ENCODE results near the gene OR2V2.
"Not testable (repeated sequence)": the region's sequence is repeated elsewhere in the genome, so short reads cannot be mapped to it uniquely, and the experiment has no call there.

OR2V2 gene

DNA sequence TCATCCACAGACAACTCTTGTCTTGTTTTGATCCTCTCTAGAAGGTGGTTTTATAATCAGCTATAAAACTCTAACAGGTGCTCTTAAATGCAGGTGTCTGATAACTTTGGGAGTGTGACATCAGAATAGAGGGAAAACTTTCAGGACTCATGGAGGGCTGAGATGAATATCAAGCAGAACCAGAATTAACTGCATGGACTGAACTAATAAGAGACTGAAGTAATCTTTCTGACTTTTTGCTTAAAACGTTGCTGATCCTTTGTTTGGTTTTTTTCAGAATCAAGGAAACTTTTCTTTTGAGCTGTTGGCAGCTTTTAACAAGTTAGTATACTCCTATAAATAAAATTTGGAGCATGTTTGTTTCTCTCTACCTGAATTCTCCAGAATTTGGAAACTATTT, 2.3 kb upstream of the OR2V2 start:
- no peak for DNase-seq (ENCODE audit: low read depth in 2 of 2)

- no peak for DNase-seq (ENCODE audit: low read depth in 2 of 2)
Observed at GRCh38 chr5:181149355-181149754, 2.0 kb downstream of the OR2V2 start.

GRCh38 chr5:181149806-181150733, 2.7 kb downstream of the OR2V2 start:
- DNase-seq (ENCODE audit: low read depth in 2 of 2) = no peak

DNA sequence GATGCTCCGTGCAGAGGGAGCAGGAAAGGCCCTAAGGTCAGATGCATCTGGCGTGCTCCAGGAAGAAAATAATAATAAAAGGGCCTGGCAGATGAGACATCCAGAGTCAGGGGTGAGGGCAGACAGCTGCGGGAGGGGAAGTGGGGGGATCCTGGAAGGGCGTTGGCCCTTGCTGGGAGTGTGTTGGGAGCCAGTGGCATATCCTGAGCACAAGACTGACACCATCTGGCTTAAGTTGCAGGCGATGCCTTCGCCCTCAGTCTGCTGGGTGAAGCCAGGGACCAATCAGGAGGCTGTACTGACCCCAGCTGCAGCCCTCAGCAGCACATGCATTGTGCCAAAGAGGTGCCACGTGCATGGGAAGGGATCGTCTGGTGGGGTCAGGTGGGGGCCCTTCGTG, 3.8 kb downstream of the OR2V2 start:
- no peak for DNase-seq (ENCODE audit: low read depth in 2 of 2)

GRCh38 chr5:181152406-181152805, 5.0 kb downstream of the OR2V2 start:
- DNase-seq (ENCODE audit: low read depth in 2 of 2) = no peak

DNA sequence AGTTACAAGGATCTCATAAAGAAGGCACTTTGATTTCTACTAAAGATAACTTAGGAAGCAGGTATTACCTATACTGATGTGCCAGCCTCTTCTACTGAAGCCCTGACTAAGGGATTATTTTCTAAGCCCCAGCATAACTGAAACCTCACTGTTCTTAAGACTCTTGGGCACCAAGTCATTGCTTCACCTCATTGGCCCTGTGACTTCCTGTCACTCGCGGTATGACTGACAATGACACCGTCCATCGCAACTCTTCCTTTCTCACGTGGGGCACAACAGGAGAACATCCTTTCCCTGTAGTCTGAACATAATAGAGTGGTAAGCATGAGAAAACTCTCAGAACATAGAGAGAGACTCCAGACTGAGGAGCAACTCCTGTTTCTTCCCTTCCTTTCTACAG, 6.4 kb downstream of the OR2V2 start:
- DNase-seq (ENCODE audit: low read depth in 2 of 2) = no peak

GRCh38 chr5:181156758-181157157, 9.4 kb downstream of the OR2V2 start:
- no peak for DNase-seq (ENCODE audit: low read depth in 2 of 2)

DNA sequence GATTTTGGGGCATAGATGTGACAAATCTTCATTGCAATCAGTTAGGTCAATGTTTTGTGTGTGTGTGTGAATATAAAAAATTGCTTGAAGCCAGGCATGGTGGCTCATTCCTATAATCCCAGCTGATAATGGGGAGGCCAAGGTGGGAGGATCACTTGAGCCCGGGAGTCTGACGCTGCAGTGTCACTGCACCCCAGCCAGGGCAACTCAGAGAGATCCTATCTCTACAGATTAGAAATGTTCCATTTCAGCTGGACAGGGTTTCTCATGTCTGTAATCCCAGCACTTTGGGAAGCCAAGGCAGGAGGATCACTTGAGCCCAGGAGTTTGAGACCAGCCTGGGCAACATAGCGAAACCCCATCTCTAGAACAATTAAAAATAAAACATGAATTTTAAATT, 11.5 kb downstream of the OR2V2 start:
- DNase-seq (ENCODE audit: low read depth in 2 of 2) = no peak

- DNase-seq (ENCODE audit: low read depth in 2 of 2) = peak; percentile 69 to 83
Observed at GRCh38 chr5:181159286-181160151, 12.1 kb downstream of the OR2V2 start.

DNA sequence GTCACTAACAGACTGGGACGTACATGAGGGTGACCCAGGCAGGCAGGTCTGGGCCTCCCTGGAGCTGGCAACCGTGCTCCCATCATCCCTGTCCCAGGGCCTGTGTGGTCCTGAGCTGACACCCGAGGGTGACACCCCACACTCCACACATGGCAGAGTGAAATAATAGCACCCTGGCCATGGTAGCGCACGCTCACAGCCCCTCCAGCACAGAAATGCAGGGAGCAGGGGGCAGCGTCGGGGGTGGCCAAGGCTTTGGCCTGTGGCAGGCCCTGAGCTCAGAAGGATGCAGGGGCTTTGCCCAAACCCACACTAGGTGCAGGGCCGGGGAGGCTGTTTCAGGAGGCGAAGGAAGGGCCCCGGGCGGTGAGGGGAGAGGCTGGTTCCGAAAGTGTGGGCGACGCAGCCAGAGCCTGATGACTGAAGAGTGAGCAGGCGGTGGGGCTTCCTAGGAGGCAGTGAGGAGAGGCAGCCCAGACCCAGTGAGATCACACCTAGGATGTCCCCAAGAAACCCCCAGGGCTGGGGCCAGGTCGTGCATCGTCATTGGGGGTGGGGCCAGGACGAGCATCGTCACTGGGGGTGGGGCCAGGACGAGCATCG, 12.9 kb downstream of the OR2V2 start:
- DNase-seq (ENCODE audit: low read depth in 2 of 2) = peak; percentile 54 to 78

DNA sequence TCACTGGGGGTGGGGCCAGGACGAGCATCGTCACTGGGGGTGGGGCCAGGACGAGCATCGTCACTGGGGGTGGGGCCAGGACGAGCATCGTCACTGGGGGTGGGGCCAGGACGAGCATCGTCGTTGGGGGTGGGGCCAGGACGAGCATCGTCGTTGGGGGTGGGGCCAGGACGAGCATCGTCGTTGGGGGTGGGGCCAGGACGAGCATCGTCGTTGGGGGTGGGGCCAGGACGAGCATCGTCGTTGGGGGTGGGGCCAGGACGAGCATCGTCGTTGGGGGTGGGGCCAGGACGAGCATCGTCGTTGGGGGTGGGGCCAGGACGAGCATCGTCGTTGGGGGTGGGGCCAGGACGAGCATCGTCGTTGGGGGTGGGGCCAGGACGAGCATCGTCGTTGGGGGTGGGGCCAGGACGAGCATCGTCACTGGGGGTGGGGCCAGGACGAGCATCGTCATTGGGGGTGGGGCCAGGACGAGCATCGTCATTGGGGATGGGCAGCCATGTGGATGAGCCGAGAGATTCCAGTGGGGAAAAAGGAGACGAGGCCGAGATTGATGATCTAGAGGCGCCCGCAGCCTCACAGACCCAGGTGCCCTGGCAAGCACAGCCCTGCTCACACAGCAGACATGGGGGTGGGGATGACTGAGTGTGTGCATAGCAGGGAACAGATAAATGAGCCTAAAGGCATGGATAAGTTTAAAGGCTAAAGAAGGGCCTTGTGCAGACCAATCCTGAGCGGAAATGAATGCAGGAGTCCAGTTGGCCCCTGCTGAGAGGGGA, 13.6 kb downstream of the OR2V2 start:
- not testable (repeated sequence) for DNase-seq (ENCODE audit: low read depth in 2 of 2)

DNA sequence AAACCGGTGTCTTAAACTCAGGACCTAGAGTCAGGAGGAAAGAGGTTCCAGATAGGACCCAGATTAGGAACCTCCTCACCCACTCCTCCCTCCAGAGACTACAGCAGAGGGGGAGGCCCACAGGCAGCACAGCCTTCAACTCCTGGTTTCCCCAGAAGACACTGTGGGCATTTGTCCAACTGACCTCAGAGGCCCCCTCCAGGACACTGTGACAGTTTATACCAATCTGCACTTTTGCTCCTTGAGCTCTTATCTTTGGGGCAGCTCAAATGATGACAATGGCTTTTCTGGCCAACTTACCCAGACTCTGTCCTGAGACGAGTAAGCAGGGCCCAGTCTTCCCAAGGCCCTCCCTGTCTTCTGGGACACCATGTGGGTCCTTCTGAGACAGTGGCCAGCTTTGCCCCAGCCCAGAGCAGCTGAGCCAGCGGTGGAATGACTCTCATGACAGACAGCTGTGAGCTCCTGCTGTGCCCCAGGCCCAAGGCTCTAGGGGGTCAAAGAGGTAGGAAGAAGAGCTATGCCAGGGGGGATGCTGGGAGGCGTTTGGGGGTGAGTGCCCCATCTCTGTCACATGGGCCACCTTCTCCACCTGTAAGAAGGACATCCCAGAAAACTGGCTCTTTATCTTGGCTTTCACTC, 14.3 kb downstream of the OR2V2 start:
- no peak for DNase-seq (ENCODE audit: low read depth in 2 of 2)

DNA sequence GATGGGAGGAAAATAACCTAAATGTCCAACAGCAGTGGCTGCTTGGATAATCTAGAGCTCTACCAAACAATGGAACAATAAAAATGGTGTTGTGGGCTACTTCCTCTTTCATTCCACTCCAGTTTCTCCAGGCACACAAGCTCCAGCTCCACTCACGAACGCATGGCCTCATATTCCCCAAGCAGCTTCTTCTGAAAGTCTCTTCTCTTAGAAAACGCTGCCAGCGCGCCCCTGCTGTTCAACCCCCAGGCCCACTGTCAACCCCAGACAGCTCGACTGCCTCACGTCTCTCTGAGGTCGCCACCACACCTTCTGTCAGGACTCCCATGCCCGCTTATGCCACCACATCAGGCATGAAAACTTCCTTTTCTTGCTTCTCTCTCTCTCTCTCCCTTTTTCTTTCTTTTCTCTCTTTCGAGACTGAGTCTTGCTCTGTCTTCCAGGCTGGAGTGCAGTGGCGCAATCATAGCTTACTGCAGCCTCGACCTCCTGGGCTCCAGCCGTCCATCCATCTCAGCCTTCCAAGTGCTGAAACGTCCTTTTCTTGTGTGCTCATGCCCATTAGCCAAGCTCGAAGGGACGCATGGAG, 16.2 kb downstream of the OR2V2 start:
- no peak for DNase-seq (ENCODE audit: low read depth in 2 of 2)

DNA sequence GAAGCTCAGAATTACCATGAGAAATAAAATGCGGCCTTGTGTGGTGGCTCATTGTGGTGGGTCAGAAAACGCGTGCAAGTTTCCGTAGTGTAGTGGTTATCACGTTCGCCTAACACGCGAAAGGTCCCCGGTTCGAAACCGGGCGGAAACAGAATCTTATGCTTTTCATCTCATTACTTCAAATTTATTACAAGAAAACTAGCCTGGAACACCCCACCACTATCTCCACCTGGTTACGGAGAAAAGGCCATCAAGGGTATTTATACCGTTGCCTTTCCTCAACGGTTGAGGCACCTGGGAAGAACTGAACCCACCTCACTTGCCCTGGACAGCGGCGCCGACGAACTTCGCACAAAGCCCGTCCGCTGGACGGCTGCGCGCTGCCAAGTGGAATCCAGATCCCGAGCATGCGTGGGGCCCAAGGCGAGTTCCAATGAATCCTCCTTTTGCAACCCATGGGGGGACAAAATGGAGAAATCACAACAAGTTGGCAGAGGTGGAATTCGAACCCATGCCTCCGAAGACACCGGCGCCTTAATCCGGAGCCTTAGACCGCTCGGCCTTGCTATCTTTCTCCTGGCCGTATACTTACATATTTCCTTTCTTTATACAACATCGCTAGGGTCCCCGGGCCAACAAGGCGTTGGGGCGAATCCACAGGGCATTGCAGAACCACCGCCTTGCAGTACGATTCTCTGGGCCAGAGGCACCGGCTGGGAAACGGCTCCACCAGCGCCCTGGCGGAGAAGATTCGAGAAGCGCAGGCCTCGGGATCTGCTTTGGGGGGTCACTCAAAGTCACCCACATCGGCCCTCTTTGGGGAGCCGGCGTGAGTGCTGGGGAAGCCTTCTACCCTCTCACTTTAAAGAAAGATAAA, 16.9 kb downstream of the OR2V2 start:
- DNase-seq (ENCODE audit: low read depth in 2 of 2) = no peak

- DNase-seq (ENCODE audit: low read depth in 2 of 2) = no peak
Observed at GRCh38 chr5:181166812-181167733, 19.7 kb downstream of the OR2V2 start.

DNA sequence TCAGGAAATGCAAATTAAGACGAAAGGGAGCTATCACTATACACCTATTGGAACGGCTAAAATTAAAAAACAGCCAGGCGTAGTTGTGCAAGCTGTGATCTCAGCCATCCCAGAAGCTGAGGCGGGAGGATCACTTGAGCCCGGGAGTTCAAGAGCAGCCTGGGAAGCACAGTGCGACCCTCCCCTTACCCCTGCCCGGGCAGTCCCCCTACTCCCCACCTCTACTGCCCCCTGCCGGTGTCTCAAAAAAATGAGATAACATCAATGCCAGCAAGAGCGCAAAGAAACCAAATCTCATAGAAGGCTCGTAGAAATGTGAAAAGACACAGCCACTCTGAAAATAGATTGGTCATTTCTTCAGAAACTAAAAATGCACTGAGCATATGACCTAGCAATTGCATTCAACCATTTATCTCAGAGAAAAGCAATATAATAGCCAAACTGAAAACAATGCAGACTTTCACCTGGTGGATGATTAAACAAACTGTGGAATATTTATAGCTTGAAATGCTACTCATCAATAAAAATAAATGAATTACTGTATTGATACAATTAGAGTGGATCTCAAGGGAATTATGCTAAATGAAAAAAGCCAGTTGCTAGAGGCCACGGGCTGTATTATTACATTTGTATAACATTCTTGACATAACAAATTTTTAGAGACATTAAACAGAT, 20.6 kb downstream of the OR2V2 start:
- DNase-seq (ENCODE audit: low read depth in 2 of 2) = no peak

- DNase-seq (ENCODE audit: low read depth in 2 of 2) = no peak
Observed at GRCh38 chr5:181168595-181169118, 21.3 kb downstream of the OR2V2 start.

All from stimulated activated CD8-positive, alpha-beta memory T cell treated with anti-CD3 and anti-CD28 coated beads, Interleukin-15, amount 100 ng/mL, for 4 hours (primary cell).